Suppressor macrophage treated with lipopolysaccharide for 1 hour (primary cell): ENCODE measurements around the gene AAMP.
"Not testable (repeated sequence)": the region's sequence is repeated elsewhere in the genome, so short reads cannot be mapped to it uniquely, and the experiment has no call there.

Experiments used
- DNase-seq, 3 donors: peaks; one replicate each; pipeline ENCODE4 v3.0.0-alpha.2; 2020 to 2022

AAMP gene

GRCh38 chr2:218273908-218274249 lies 3.9 kb upstream of the AAMP start:
- no peak for DNase-seq

GRCh38 chr2:218273214-218273907 lies 3.4 kb upstream of the AAMP start:
- DNase-seq: not testable (repeated sequence)

DNA sequence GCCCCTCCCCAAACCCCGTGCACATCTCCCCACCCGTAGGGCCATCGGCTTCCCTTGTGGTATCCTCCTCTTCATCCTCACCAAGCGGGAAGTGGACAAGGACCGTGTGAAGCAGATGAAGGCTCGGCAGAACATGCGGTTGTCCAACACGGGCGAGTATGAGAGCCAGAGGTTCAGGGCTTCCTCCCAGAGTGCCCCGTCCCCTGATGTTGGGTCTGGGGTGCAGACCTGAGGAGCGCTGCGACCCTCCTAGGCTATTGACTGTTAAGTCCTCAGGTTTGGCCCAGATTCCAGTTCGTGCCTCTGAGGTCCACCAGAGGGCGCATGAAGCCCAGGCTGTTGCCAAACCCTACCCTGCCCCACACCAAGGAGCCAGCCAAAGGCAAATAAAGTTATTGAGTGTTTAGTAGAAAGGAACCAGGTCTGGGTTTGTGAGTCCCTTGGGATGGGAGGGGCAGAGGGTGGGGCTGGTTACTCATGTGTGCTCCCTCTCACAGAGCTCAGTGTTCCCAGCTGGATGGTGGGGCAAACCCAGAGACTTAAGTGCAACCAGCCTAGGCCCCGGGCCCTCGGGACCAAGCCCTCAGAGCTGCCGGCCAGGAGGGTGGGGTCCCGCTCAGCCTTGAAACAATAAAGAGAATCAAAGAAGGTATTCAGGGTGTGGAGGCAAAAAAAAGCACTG lies 2.7 kb upstream of the AAMP start:
- DNase-seq: peak; percentile 83 to 88 (median 88)

DNA sequence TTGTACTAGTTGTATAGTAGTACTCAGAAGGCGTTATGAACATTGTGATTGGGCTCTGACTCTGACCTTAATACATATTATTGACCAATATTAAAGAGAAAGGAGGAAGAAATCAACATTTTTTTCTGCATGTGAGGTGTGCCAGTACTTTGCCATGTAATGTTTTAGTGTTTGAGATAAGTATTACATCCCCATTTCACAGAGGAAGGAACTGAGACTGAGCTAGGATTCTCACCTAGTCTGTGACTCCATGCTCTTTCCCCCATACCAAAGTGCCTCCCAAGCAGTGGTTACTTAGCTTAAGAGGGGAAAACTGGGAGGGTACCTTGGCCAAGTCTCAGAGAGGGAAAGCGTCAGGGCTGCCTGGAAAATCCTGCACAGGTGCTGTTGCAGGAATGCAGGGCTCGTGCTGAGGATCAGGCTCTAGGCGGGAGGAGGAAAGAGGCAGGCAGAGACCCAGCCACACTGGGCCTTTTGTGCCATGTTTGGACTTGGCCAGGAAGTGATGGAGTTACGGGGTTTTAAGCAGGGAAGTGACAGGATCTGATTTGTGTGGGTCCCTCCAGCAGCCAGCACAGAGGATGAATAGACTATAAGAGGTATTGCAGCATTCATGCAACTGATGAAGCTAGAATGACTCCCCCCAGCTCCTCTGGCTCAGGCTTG lies 2.1 kb upstream of the AAMP start:
- no peak for DNase-seq

GRCh38 chr2:218271487-218271797 lies 1.5 kb upstream of the AAMP start:
- DNase-seq: no peak

GRCh38 chr2:218270721-218271486 lies 967 bp upstream of the AAMP start:
- DNase-seq: peak in 2 of 3 donors; percentile 34 to 41

DNA sequence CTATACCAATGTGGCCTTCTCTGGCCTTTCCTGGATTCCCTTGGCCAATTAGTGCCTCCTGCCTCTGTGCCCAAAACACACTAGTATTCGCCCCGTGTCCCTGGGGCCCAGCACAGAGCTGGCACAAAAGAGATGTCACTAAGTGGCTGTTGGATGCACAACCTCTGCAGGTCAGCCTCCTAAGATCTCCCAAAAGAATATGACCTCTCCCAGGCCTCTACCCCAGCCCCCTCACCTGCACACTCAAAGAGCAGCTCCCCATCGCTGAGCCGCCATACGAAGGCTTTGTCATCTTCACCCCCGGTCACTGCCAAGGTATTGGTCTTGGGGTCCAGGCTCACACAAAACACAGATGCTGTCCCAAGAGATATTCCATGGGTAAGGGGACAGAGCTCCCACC lies 2.7 kb downstream of the AAMP start:
- no peak for DNase-seq

DNA sequence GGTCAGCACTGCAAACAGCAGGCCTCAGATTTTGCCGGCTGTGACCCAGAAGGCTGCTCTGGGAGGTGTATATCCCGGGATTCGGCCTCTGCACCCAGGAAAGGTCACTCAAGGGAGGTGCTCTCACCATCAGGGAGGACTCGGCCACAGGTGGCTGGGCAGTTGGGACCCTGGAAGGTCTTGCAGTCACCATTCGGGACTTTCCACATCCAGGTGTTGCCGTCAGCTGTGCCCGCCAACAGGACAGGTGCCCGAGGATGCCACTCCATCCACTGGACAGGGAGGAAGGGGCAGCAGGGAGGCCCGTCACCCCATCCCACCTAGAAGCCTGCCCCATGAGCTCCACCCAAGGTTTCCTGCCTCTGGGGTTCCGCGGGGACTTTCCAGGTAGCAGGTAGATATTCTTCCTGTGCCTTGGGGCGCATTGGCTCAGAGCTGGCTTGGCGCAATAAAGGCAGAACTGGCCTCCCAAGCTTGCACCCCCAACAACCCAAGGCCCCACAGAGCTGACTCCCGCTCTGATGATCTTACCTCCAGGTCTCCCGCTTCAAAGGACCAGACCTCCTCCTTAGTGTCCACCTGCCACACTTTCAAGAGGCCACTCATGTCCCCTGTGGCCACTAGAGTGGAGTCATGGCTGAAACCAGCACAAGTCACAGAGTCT lies 3.5 kb downstream of the AAMP start:
- no peak for DNase-seq

DNA sequence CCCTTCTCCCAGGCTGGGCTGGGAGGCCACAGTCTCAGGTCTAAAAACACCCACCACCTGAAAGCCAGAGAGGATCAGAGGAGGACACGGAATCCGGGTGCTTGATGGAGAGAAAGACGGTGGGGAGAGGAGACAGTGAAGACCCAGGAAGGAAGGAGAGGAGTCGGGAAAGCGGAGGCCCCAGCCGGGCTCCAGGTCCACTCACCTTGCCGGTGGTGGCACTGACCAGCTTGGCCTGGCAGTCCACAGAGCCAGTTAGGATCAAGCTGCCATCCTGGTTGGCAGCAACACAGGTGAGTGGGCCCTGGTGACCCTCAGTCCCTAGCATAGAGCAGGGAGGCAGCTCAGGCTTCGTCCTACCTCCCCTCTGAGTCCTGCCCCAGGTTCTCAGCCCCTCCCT lies 4.3 kb downstream of the AAMP start:
- DNase-seq: no peak

DNA sequence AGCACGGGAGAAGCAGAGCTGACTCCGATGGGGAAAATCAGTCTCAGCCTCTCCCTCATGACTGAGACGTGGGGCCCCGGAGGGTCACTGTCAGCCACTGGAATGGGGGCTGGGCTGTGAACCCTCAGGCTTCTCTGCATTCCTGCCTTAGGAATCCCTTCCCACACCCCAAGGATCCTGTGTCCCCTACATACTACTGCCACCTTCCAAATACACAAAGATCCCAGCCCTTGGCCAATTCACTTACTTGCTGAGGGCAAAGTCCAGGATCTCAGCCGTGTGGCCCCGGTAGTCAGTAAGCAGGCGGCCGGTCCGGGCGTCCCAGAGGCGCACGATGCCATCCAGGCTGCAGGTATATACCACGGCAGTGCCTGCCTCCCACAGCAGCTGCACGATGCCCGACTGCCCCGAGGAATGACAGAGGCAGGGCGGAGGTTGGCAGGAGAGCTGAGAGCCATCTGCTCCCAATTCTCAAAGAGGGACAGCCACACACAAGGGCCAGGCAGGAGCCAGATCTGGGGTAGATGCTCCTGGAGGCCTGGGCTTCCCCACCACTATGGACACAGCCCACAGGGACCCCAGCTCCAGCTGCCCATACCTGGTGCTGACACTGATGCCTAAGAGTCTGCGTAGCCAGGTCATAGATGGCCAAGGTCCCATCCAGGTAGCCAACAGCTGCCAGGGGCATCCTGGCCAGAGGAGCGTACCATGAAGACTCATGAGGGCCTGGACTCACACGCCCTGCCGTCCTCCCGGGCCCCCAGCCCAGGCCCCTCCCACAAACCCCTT lies 5.0 kb downstream of the AAMP start:
- no peak for DNase-seq

- DNase-seq: peak; percentile 51 to 75 (median 66)
Measured at GRCh38 chr2:218263817-218264641, 5.9 kb downstream of the AAMP start.

DNA sequence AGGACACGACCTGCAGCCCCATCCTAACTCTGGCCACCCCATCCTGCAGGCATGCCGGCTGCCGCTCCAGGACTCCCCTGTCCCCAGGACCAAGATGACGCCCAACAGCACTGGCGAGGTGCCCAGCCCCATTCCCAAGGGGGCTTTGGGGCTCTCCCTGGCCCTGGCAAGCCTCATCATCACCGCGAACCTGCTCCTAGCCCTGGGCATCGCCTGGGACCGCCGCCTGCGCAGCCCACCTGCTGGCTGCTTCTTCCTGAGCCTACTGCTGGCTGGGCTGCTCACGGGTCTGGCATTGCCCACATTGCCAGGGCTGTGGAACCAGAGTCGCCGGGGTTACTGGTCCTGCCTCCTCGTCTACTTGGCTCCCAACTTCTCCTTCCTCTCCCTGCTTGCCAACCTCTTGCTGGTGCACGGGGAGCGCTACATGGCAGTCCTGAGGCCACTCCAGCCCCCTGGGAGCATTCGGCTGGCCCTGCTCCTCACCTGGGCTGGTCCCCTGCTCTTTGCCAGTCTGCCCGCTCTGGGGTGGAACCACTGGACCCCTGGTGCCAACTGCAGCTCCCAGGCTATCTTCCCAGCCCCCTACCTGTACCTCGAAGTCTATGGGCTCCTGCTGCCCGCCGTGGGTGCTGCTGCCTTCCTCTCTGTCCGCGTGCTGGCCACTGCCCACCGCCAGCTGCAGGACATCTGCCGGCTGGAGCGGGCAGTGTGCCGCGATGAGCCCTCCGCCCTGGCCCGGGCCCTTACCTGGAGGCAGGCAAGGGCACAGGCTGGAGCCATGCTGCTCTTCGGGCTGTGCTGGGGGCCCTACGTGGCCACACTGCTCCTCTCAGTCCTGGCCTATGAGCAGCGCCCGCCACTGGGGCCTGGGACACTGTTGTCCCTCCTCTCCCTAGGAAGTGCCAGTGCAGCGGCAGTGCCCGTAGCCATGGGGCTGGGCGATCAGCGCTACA lies 7.0 kb downstream of the AAMP start:
- DNase-seq: no peak

DNA sequence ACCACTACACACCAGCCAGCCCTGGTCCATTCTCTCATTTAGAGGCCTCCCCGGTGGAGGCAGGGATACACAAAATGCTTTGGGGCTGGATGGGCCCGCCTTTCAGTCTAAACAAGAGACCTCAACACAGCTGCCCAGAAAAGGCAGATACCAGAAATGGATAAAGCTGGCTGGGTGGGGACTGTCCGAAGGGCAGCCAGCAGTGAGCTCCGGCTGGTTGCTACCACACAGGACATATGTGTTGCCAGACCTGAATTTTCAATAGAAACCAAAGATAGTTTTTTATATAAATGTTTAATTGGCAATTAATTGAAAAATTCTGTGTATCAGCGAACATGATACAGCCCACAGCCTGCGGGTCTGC lies 7.7 kb downstream of the AAMP start:
- DNase-seq: no peak

- DNase-seq: peak; percentile 45 to 55 (median 47)
Measured at GRCh38 chr2:218261423-218262236, 8.3 kb downstream of the AAMP start.

DNA sequence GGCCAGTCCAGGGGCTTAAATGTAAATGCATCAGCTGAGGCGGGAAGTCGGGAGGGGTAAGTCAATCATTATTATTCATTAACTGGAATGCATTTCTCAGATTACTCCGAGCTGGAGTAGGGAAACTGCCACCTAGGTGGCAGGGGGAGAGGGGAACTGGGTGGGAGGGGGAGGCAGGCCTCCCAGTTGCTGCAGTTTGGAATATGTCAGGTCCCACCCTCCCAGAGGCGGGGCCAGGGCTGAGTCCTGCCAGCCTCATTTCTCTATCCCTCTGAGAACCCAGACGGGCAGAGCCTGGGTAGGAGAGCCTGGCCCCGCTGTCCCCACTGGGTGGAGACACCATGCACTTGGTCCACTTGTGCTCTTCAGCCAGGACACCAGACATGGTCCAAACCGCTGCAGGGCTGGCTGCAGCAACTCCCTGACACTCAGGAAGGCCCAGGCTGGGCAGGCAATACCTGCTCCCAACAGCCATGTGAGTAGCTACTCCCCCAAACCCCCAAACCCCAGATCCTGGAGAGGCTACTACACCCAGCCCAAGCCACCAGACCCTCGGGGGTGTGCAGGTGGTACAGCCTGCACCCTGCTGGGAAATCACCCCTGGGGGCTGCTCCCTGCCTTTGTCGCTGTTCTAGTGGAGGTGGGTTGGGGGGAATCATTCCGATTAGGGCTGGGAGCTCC lies 9.1 kb downstream of the AAMP start, which contains the start of gene GPBAR1:
Gene GPBAR1, plus strand, starts transcription at position 274 of the 681 bp plus-strand sequence. CDS start 1,710 bp downstream, outside the sequence.
- DNase-seq: peak in 1 of 3 donors; percentile 22

DNA sequence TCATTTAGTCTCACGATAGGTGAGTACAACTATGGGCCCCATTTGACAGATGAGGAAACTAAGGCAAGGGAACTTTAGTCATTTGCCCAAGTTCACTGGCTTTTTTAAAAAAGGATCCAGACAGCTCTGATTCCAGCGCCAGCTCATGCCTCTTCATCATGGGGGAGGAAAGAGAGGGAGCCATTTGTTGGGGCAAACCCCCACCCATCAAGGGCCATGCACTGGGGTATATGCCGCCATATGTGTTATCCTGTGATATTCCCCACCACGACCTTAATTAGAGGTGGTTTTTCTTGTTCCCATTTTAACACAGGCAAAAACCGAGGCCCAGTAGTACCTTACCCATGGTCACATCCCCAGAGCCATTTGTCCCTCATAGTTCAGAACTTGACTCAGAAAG lies 9.8 kb downstream of the AAMP start:
- DNase-seq: no peak

DNA sequence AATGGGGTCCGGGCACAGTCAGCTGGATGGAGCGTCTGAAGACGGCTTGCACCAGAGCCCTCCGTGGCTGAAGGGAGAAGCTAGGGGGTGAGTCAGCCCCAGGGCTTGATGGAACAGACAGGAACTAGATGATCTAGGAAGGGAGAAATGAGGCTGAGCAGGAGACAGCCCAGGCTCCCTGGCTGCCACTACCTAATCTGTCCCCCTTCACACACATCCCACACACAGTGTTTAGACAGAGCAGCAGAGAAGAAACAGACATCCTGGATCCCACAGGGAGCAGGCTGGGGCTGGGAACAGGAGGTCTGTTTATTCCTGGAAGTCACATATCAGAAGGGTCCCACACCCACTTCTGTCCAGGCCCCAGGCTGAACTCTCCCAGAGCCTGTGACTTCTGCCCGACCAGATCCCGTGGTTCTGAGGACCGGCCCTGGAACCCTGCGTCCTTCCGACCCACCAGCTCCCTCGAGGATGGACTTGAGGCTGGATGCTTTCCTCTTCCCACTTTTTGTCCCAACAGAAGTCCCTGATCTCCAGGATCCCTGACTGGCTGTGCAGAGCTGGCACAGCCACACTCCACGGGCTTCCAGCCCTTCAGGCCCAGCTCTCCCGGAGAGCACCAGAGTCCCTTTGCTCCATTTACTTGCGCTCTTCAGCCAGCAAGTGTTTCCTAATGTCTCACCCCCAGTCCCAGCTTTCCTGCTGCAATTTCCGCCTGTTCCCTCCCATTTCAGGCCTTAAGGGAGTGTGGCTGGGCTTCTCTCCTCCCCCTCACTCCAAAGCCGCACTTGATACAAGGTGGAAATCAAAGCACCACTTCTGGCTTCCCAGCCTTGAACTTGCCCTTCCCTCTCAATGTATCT lies 10.6 kb downstream of the AAMP start:
- DNase-seq: peak; percentile 82 to 83 (median 83)
